GM18909 (cell line): ENCODE results near the gene UNKL.

Experiments
- ATAC-seq: cut with Tn5 transposase; IDR thresholded peaks from one replicate; pipeline ENCODE4 v1.9.1; 2021; ENCODE audit warnings: mild to moderate bottlenecking; ENCODE audit not compliant: unreplicated experiment, poor library complexity

Gene UNKL

DNA sequence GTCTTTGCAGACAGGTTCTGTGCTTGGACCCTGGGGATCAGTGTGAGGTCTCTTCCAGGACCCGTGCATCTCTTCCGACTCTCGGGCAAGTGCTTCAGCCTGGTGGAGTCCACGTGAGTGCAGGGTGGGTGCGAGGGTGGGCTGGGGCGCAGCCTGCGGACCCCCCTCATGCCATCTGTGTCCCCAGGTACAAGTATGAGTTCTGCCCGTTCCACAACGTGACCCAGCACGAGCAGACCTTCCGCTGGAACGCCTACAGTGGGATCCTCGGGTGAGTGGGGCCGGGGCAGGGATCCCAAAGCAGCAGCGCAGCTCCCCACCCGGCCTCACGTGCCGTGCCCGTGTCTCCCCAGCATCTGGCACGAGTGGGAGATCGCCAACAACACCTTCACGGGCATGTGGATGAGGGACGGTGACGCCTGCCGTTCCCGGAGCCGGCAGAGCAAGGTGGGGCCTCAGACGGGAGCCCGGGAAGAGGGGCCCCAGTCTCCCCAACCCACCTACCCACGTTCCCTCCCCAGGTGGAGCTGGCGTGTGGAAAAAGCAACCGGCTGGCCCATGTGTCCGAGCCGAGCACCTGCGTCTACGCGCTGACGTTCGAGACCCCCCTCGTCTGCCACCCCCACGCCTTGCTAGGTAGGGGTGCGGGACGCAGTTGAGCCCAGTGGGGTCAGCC is 52.7 kb downstream of the UNKL start:
- no peak for ATAC-seq

DNA sequence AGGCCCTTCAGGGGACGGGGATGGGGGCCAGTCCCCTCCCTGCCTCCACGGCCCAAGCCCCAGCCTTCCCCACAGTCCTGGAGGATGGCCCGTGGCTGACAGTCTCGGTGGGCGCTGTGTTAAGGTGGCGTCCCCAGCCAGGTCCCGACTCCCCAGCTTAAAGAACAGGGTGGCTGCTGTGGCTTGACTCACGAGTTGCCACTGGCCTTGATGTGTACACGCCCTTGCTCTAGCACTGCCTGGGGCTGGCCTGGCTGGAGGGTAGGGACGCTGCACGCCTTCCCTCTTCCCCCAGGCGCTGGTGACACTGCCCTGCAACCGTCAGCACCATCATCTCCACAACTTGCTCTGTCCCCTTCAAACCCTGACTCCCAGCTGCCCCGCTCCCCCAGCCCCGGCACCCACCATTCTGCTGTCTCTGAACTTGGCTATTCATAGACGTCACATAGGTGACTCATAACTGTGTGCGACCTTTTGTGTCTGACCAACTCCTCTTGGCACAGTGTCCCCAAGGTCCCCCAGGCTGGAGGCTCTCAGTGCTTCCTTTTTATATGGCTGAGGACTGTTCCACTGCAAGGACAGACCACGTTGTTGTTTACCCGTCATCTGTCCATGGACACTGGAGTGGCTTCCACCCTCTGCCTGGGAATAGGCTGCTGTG is 56.5 kb downstream of the UNKL start:
- no peak for ATAC-seq

DNA sequence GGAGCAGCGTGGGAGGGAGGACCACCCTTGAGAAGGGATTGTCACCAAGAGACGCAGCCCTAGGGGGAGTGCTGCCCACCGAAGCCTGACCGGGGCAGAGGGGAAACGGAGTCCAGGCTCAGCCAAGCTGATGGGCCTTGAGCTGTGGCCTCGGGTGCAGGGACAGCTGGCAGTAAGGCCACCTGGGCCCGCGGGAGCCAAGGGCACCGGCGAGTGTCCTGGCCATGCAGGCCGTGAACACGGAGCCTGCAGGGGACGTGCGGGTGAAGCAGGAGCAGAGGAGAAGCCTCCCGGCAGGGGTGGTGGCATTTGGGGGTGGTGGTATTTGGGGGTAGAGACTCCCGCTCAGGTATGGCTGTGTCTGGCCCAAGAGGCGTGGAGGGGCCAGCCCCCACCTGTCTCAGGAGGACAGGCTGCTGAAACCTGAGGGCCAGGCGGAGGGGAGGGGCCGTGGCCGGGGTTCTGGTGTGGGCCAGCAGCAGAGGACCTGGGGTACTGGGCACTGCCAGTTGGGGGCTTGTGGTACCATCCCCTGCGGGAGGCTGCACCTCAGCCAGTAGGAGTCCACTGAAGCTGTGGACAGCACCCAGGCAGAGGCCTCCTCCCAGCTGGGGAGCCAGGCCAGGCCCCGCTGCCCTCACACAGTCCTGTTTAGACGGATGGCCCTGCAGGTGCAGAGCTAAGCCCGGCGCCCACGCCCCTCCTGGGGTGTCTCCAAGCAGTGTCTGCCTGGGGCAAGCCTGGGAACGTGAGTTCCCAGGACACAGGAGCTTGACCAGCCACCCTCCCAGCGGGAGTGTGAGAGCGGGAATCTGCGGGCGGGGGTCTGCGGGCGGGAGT is 58.2 kb downstream of the UNKL start:
- no peak for ATAC-seq

DNA sequence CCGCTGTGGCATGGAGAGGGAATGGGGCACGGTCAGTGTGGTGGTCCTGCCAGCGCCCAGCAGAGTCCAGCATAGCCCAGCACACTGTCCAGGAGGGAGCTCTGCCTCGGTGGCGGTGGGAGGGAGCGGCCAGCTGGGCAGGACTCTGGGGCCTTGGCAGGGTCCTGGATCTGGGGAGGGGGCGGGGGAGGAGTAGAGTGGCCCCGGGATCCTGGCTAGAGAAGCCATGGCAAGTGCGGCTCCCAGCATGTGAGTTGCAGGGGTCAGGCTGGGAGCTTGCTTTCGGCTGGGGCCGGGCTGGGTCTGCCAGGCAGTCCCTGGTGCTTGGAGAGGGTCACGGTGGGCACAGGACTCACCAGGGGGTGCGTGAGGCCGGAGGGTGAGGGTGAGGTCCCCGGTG is 58.9 kb downstream of the UNKL start:
- ATAC-seq = no peak

DNA sequence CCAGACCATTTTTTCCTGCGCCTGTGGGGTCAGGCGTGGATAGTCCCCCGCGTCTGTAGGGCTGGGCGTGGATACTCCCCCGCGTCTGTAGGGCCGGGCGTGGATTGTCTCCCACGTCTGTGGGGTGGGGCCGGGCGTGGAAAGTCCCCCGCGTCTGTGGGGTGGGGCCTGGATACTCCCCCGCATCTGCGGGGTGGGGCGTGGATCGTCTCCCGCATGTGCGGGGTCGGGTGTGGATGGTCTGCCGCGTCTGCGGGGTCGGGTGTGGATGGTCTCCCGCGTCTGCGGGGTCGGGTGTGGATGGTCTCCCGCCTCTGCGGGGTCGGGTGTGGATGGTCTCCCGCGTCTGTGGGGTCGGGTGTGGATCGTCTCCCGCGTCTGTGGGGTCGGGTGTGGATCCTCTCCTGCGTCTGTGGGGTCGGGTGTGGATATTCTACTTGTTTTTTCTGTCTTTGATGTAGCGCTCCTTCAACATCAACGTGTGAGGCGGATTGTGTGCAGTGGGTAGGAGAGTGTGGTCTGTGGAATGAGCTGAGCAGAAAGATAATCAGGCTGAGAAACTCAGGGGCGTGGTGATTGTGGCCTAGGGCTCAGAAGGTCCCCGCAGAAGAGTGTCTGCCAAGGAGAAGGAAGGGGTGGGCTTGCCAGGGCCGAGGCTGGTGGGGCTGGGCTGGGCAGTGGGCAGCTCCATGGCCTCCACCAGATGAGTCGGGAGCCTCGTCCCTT is 59.5 kb downstream of the UNKL start:
- ATAC-seq = no peak

DNA sequence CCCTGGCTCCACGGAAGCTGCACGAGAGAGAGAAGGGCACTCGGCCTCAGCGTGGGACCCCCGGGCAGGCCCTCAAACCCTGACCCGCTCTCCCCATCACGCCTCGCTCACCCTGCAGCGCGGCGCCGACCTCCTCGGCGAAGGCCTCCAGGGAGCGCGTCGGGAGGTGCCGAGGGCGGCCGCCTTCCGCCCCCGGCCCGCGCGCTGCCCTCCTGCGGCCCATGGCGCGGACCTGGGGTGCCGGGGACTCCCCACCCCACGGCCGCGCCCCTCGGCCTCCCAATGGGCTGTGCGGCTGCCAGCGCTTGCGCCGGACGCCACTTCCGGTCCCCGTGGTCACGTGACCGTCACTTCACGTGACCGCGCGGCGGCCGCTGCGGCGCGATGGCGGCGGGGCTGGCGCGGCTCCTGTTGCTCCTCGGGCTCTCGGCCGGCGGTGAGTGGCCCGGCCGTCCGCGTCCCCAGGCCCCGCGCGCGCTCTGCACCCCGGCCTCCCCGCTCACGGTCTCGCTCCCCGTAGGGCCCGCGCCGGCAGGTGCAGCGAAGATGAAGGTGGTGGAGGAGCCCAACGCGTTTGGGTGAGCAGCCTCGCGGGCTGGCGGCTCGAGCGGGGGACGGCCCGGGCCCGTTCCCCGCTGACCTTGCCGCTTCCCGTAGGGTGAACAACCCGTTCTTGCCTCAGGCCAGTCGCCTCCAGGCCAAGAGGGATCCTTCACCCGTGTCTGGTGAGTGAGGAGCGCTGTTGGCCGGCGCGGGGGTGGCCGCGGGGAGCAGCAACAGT is 62.7 kb downstream of the UNKL start, which contains the start of the genes GNPTG and TSR3:
Gene GNPTG (plus strand): TSS at position 350 of the 781 bp plus-strand sequence. CDS start 35 bp downstream, at position 385.
Gene TSR3 (minus strand): TSS at position 297 of the 781 bp plus-strand sequence. CDS start 74 bp downstream, at position 223.
- peak; percentile 77 for ATAC-seq

DNA sequence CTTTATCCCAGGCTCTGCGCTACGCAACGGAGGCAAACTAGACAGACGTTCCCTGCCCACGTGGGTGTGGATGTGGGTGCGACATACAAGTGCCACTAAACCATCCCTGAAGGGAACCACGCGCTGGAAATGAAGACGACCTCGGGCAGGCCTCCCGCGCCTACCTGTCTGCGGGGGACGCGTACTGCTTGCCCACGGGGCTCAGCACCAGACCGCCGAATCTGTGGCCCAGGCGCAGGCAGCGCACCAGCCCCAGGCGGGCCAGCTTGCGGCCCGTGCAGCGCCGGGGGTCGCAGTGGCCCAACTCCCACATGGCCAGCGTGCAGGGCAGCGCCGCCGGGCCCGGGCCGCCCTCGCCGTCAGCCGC is 63.3 kb downstream of the UNKL start:
- ATAC-seq = peak; percentile 11

DNA sequence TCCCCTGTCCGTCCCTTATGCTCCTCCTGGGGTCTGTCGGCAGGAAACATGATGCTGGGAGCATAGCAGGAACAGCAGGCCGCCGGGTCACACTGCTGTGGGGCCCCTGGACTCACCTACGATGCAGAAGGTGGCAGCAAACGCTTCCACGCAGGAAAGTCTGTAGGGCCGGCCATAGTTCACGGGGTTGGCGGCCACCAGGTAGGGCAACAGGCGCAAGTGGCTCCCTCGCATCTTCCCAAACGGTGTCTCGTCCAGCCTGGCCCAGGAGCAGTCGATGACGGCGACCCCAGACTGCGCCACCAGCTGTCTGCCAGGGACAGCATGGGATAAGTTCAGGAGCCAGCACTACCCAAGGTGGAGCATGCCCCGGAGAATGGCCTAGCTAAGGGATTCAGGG is 63.8 kb downstream of the UNKL start:
- no peak for ATAC-seq

DNA sequence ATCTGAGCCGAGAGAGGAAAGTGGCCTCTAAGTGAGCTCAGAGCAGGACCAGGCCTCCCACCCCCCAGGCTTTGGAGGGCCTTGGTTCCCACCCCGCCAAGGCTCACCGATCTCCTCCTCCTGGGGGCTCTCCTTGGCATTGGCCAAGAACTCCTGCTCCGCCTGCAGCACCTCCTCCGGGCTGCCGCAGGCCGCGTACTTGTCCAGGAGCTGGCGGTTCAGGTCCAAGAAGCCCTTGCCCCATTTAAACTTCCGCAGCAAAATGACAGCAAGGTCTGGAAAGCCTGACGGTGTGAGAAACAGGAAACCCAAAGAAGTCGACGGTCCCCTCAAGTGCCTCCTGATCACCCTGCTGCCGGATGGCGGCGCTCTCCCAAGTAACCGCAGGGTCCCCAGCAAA is 64.6 kb downstream of the UNKL start:
- ATAC-seq = no peak

DNA sequence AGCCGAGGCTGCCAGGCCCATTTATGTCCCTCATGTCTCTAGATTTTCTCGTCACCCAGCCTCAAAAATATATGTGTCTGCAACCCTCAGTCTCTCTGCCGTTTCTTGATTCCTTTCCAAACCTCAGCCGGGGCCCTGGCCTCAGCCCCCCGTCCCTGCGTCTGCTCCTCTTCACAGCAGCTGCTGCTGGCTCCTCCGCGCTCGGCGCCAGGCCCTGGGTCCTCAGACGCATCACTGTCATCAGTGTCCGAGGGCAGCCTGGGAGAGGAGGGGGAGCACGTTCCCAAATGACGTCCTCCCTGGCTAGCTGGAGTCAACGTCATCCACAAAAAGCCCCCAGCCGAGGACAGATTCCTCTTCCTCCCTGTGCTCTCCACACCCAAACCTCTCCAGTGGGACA is 65.2 kb downstream of the UNKL start:
- ATAC-seq = no peak

DNA sequence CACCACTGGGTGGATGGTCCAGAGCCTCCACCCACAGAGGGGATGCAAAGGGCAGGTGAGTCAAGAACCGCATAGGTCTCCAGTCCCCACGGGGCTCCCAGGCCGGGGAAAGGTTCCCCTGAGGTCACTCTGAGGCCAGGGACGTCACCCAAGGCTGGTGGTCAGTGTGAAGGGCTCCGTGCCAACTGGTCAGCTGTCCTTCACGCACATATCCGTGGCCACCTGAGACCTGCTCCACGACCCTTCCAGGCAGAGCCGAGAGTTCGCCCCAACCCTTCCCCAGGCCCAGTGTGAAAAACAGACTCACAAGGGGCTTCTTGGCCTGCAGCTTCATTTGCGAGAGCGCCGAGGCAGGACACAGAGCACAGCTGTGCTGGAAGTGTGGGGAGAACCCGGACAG is 65.6 kb downstream of the UNKL start:
- ATAC-seq = no peak

DNA sequence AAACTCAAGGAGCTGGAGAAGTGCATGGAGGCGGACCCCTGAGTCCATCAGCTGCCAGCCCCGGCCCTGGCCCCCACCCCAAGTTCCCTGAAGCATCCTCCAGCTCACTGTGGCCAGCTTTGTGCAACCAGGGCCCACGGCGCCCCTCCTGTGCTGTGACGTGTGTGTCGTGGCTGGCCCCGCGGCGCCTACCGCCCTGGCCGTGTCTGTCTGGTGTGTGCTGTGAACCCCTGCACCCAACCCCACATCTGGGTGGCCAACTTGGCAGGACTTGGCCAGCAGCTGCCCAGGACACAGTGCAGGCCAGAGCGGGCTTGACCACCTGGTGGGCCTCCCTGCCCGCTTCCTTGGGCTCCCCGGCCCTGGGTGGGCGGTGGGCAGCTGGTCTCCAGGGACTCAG is 66.1 kb downstream of the UNKL start:
- no peak for ATAC-seq

DNA sequence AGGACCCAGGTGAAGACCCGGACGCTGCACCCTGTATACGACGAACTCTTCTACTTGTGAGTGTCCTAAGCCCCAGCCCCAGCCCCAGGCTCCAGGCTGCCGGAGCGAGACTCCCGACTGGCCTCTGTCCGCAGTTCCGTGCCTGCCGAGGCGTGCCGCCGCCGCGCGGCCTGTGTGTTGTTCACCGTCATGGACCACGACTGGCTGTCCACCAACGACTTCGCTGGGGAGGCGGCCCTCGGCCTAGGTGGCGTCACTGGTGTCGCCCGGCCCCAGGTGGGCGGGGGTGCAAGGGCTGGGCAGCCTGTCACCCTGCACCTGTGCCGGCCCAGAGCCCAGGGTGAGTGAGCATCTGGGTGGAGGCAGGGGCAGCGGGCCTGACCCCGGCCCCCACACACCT is 66.5 kb downstream of the UNKL start:
- ATAC-seq = no peak

DNA sequence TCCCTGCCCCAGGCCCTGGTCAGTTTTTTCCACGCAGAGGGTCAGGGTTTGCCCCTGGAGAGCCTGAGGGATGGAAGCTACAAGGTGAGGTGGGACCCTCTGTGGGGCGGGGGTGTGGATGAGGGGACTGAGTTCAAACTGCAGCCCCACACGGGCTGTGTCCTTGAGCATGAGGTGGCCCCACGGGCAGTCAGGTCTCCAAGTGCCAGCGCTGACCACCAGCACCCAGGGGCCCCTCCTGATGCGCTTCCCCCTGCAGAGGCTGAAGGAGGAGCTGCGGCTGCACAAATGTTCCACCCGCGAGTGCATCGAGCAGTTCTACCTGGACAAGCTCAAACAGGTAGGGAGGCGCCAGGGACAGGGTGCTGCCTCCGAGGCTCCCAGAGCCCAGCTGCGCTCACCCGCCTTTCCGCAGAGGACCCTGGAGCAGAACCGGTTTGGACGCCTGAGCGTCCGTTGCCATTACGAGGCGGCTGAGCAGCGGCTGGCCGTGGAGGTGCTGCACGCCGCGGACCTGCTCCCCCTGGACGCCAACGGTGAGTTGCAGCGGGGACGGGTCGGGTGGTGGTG is 67.1 kb downstream of the UNKL start:
- ATAC-seq = no peak

DNA sequence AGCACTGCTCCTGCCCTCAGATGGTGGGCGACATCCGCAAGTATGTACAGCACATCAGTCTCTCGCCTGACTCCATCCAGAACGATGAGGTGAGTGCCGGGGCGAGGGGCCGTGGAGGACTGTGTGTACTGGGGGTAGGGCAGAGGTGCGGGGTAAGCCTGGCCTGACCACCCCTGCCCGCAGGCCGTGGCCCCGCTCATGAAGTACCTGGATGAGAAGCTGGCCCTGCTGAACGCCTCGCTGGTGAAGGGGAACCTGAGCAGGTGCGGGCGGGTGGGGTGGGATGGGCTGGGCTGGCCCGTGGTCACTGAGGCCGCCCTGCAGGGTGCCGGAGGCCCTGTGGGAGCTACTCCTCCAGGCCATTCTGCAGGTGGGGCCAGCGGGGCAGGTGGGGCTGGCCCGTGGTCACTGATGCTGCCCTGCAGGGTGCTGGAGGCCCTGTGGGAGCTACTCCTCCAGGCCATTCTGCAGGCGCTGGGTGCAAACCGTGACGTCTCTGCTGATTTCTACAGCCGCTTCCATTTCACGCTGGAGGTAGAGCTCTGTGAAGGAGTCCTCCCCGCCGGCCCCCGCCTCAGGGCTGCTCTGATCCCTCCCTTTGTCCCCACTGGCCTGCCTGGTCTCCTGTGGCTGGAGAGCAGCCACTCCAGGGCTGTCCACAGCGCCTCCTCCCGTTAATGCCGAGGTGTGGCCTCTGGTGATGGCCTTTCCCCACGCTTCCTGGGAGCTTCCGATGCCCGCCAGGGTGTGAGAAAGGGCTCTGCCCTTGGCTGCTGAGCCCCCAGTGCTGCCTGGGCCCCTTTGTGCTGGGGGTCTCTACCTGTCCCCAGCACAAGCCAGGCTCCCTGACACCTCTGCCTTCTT is 67.8 kb downstream of the UNKL start:
- no peak for ATAC-seq

DNA sequence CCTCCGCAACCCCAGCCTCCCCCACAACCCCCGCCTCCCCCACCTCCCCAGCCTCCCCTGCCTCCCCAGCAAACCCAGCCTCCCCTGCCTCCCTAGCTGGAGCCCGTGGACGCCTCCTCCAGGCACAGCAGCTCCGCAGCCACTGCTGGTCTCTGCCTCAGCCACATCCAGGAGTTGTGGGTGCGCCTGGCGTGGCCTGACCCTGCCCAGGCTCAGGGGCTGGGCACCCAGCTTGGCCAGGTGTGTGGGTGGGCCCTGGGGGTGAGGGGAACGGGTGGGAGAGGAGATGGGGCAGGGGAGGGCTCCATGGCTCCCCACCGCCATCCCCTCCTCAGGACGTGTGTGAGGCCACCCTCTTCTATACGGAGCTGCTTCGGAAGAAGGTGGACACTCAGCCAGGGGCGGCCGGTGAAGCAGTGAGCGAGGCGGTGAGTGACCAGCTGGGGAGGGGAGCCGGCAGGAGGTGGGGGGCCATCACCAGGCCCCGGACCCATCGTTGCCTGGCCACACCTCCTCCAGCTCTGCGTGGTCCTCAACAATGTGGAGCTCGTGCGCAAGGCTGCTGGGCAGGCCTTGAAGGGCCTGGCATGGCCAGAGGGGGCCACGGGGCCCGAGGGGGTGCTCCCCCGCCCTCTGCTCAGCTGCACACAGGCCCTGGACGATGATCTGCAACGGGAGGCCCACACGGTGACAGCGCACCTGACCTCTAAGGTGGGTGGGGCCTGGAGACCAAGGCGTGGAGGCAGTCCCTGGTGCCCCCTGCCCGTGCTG is 68.7 kb downstream of the UNKL start:
- ATAC-seq = no peak

DNA sequence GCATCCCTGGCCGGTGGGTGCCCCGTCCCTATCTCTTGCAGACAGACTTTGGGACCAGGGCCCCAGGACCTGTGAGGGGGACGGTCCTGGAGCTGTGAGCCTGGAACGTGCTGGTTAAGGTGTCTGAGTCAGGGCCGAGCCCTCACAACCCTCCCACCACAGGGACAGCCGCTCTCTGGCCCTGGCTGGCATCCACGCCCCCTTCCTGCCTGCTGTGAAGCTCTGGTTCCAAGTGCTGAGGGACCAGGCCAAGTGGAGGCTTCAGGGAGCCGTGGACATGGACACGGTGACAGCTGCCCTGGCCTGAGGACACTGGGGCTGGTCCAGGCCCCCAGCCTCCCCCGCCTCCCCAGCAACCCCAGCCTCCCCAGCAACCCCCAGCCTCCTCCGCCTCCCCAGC is 69.4 kb downstream of the UNKL start:
- ATAC-seq = no peak

DNA sequence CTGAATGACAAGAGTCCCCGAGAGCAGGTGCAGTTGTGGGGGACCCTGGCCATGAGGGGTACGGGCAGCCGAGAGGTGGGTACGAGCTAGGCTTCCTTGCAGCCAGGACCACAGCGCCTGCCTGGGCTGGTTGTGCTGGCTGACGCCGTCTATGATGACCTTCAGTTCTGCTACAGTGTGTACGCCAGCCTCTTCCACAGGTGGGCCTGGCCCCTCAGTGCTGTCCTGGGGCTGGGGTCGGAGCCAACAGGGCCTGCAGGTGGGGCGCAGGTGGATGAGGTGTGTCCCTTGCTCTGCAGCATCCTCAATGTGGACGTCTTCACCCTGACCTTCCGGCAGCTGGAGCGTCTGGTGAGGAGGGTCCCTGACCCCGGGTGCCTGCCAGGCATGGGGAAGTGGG is 70.0 kb downstream of the UNKL start:
- no peak for ATAC-seq
